Tibial nerve (tissue), 4 donors: ENCODE data around the gene ALG12. TPM values are rescaled to one million over a fixed set of nuclear protein-coding genes. Genes with fewer than 3 reads are reported as not detected.

ENCODE experiments used
- DNase-seq, 2 donors: peaks; one replicate each; pipeline ENCODE4 v3.0.0-alpha.2; 2019; ENCODE audit warnings: low spot score in 2 of 2
- H3K27ac ChIP-seq, 4 donors: fragments of 200-600 bp; sonication (generic) in 3 of 4; one replicate each; pipeline ENCODE4 v1.5.1; 2017 to 2019; ENCODE audit warnings: mild to moderate bottlenecking in 1 of 4
- H3K27me3 ChIP-seq, 2 donors: fragments of 200-600 bp; sonication (generic) in 1 of 2; one replicate each; pipeline versions ENCODE4 v1.5.1 to v1.6.0; 2017 to 2019
- H3K36me3 ChIP-seq, 3 donors: fragments of 200-600 bp; sonication (generic); one replicate each; pipeline ENCODE4 v1.5.1; 2018 to 2019
- H3K4me1 ChIP-seq, 4 donors: fragments of 200-600 bp; sonication (generic) in 3 of 4; one replicate each; pipeline ENCODE4 v1.5.1; 2017 to 2019
- H3K4me3 ChIP-seq, 4 donors: fragments of 200-600 bp; sonication (generic) in 3 of 4; one replicate each; pipeline ENCODE4 v1.5.1; 2017 to 2019; ENCODE audit warnings: mild to moderate bottlenecking in 1 of 4, moderate library complexity in 1 of 4
- H3K9me3 ChIP-seq, 4 donors: fragments of 200-600 bp; sonication (generic) in 3 of 4; one replicate each; pipeline ENCODE4 v1.5.1; 2017 to 2019
- CTCF ChIP-seq, 5 experiments: fragments of 200-600 bp in 3 of 5; fragments of 450-650 bp in 2 of 5; sonication (generic) in 3 of 5; IDR thresholded peaks; one replicate each; pipeline ENCODE4 v1.5.1; 2016 to 2019; ENCODE audit warnings: antibody characterized with exemption in 5 of 5, mild to moderate bottlenecking in 3 of 5, moderate library complexity in 2 of 5
- EP300 ChIP-seq, 2 donors: sonication (generic); formaldehyde crosslinking; IDR thresholded peaks; one replicate each; pipeline ENCODE4 v1.6.1; 2017; ENCODE audit warnings: antibody characterized with exemption in 2 of 2, mild to moderate bottlenecking in 1 of 2
- POLR2A ChIP-seq, 2 donors: fragments of 450-650 bp; IDR thresholded peaks; one replicate each; pipeline ENCODE4 v1.6.1; 2017; ENCODE audit warnings: antibody characterized with exemption in 2 of 2, mild to moderate bottlenecking in 2 of 2, moderate library complexity in 2 of 2
- WGBS, 2 donors: methylation state at CpG; one replicate each; pipeline ENCODE4 v1.1.5; 2018; 5-methylcytosine and 5-hydroxymethylcytosine counted together
- total RNA-seq, 4 donors: library from RNA; depleted of rRNA; stranded (reverse); fragments of >200 nt; gene quantifications; one replicate each; pipeline ENCODE4 v1.1.0, GENCODE V29; 2016

The ALG12 gene
- total RNA-seq, 4 donors from 2014 or later: 9.0 to 17.4 (median 14.5) TPM

GRCh38 chr22:49913026-49913425 is 5.2 kb downstream of the ALG12 start:
- 91 to 94% methylated on average over 12 to 14 of the region's 14 CpGs for whole genome bisulfite sequencing, 2 donors
- Histone ChIP-seq H3K4me1 (peaks cover 0 to 13% (median 0%) of the 10 kb centered on the region in 4 donors), H3K27ac (no peak overlapping the region), H3K27me3 (no peaks in the 10 kb centered on the region), H3K36me3 (peaks cover 0 to 65% (median 6%) of the 10 kb centered on the region in 3 donors), H3K9me3 (no peaks in the 10 kb centered on the region), H3K4me3 (no peak overlapping the region)
- TF ChIP-seq CTCF (IDR thresholded peaks at IDR 0.05): no peak
- no peak for TF ChIP-seq EP300 (IDR thresholded peaks at IDR 0.05)
- TF ChIP-seq POLR2A (IDR thresholded peaks at IDR 0.05): no peak
- no peak for DNase-seq

GRCh38 chr22:49911881-49912625 is 6.2 kb downstream of the ALG12 start:
- WGBS, 2 donors: 92 to 93% methylated on average over 29 to 30 of the region's 30 CpGs
- Histone ChIP-seq H3K4me1 (peaks cover 0 to 5% (median 0%) of the 10 kb centered on the region in 4 donors), H3K9me3 (no peaks in the 10 kb centered on the region), H3K36me3 (peaks cover 0 to 75% (median 6%) of the 10 kb centered on the region in 3 donors), H3K27me3 (no peaks in the 10 kb centered on the region), H3K4me3 (no peak overlapping the region), H3K27ac (no peak overlapping the region)
- DNase-seq: no peak
- TF ChIP-seq CTCF (IDR thresholded peaks at IDR 0.05) (no peak), EP300 (IDR thresholded peaks at IDR 0.05) (no peak), POLR2A (IDR thresholded peaks at IDR 0.05) (no peak)

GRCh38 chr22:49910229-49911155 is 7.7 kb downstream of the ALG12 start:
- TF ChIP-seq EP300 (IDR thresholded peaks at IDR 0.05) (no peak), CTCF (IDR thresholded peaks at IDR 0.05) (no peak), POLR2A (IDR thresholded peaks at IDR 0.05) (no peak)
- no peak overlapping the region for H3K27ac ChIP-seq
- DNase-seq: no peak
- no peaks in the 10 kb centered on the region for H3K9me3 ChIP-seq
- no peaks in the 10 kb centered on the region for H3K27me3 ChIP-seq
- peaks cover 0 to 90% (median 6%) of the 10 kb centered on the region in 3 donors for H3K36me3 ChIP-seq
- no peaks in the 10 kb centered on the region for H3K4me1 ChIP-seq
- 89 to 94% methylated on average over 18 to 26 of the region's 27 CpGs for WGBS, 2 donors
- no peak overlapping the region for H3K4me3 ChIP-seq

- Histone ChIP-seq H3K4me3 (no peak overlapping the region), H3K36me3 (peaks cover 0 to 97% (median 6%) of the 10 kb centered on the region in 3 donors), H3K27ac (no peak overlapping the region), H3K27me3 (no peaks in the 10 kb centered on the region), H3K4me1 (no peaks in the 10 kb centered on the region), H3K9me3 (no peaks in the 10 kb centered on the region)
- WGBS, 2 donors: 91 to 92% methylated on average over 23 of the region's 23 CpGs
- DNase-seq: no peak
- TF ChIP-seq CTCF (IDR thresholded peaks at IDR 0.05): no peak
- TF ChIP-seq POLR2A (IDR thresholded peaks at IDR 0.05): no peak
- TF ChIP-seq EP300 (IDR thresholded peaks at IDR 0.05): no peak
Observed at GRCh38 chr22:49909476-49910205, 8.6 kb downstream of the ALG12 start.
